IPS DF 6.9 (cell line): Measurements from ENCODE around the gene ITSN1.

Source experiments
- DNase-seq: peaks from one replicate; pipeline ENCODE4 v3.0.0-alpha.2; 2013; ENCODE audit warnings: low read depth, low spot score
- H3K27ac ChIP-seq: one replicate; pipeline ENCODE4 v1.5.1; 2013; ENCODE audit warnings: low read length, control low read depth
- H3K27me3 ChIP-seq: 2 replicates; pipeline ENCODE4 v1.6.1; 2013; ENCODE audit warnings: mild to moderate bottlenecking, low read length; ENCODE audit not compliant: control insufficient read depth, insufficient read depth
- H3K36me3 ChIP-seq: 2 replicates; pipeline ENCODE4 v1.6.1; 2013; ENCODE audit warnings: low read length; ENCODE audit not compliant: control insufficient read depth, insufficient read depth
- H3K4me1 ChIP-seq: 2 replicates; pipeline ENCODE4 v1.6.1; 2013; ENCODE audit warnings: low read length; ENCODE audit not compliant: control insufficient read depth, insufficient read depth
- H3K4me3 ChIP-seq: 2 replicates; pipeline ENCODE4 v1.5.1; 2013; ENCODE audit warnings: mild to moderate bottlenecking, low read length
- H3K9me3 ChIP-seq: 2 replicates; pipeline ENCODE4 v1.6.1; 2013; ENCODE audit warnings: low read length, inconsistent platforms; ENCODE audit not compliant: control insufficient read depth, insufficient read depth
- WGBS: extraction: QIAGEN DNeasy Blood & Tissue Kit; methylation state at CpG from one replicate; pipeline ENCODE4 v1.1.7; 2013; ENCODE audit warnings: mixed read lengths, missing lambda C conversion rate; ENCODE audit not compliant: insufficient read length, insufficient coverage; 5-methylcytosine and 5-hydroxymethylcytosine counted together

ITSN1 gene

DNA sequence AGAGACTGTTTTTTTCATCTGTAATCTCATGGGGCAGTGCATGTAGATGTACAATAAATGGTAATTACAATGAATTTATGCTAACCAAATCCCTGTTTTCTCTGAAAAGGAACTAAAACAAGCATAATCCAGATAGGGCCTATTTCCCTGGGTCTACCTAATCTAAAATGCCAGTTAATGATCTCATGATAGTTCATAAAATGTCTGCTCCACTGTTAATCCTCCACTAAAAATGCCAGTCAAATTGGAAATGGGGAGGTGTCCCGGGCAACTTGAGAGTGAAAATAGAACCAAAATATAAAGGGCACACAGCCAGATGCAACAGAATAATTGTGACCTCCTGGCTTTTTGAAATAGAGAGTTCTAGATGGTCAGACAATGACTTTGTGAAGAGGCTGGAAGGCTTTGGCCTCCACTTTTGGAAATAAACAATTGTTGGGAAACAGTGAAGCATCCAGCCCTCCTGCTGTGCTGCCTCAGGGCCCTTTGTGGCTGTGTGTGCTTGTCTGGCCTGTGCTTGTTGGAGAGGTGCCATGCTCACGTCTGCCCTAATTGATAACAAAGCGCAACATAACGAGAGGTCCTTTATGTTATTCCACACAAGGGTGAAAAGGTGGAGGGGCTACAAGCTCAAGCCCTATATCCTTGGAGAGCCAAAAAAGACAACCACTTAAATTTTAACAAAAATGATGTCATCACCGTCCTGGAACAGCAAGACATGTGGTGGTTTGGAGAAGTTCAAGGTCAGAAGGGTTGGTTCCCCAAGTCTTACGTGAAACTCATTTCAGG is 175.6 kb downstream of the ITSN1 start:
- H3K4me3 ChIP-seq, result no peak overlapping the region
- WGBS, result no CpG with 5 or more reads among the region's 6 CpGs
- H3K36me3 ChIP-seq, result peaks cover 10% of the 10 kb centered on the region; the same call in 1 of the 2 replicates
- no peaks in the 10 kb centered on the region for H3K27me3 ChIP-seq
- no peaks in the 10 kb centered on the region for H3K9me3 ChIP-seq
- no peak for DNase-seq
- no peak overlapping the region for H3K27ac ChIP-seq
- peaks cover 2% of the 10 kb centered on the region; the same call in 1 of the 2 replicates for H3K4me1 ChIP-seq

DNA sequence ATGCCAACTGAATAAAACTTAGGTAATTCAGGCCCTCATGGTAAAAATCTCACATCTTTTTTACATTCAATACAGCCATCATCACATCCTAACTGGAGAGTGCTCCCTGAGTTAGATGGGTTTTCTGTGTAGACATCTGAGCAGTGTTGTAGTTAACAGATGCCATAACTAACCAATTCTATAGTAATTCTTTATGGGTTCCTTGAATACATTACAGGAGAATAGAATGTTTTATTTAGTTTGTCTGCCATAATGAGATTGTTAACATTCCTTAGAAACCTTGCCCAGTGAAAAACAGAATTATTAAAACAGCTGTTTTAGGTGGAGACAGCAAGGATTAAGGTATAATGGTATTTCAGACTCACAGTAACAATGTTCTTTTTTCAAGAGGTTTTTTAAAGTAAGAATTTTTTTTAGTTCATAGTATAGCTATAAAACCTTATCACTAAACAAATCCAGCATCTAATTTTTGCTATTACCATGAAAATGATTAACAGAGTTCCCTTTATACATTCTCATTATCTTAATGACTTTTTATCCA is 178.0 kb downstream of the ITSN1 start:
- H3K4me1 ChIP-seq, result no peaks in the 10 kb centered on the region
- no peak for DNase-seq
- H3K4me3 ChIP-seq, result no peak overlapping the region
- no peaks in the 10 kb centered on the region for H3K9me3 ChIP-seq
- no peaks in the 10 kb centered on the region for H3K27me3 ChIP-seq
- H3K36me3 ChIP-seq, result peaks cover 10% of the 10 kb centered on the region; the same call in 1 of the 2 replicates
- H3K27ac ChIP-seq, result no peak overlapping the region

DNA sequence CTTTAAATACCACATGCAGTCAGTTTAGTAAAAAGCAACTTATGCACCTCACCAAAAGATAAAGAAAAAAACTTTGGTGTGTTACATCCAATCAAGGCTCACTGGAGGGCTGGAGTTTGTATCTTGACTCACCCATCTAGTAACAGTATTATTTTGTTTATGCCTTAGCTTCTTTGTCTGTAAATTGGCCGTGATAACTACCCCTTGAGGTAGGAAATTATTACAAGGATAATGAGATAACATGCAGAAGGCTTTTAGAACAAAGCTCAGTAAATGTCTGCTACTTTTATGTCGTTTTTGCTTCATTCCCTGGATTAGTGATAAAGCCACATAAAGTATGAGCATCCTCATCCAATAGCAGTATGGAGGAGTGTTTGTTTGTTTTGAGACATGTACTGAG is 178.5 kb downstream of the ITSN1 start:
- Histone ChIP-seq H3K36me3 (peaks cover 10% of the 10 kb centered on the region; the same call in 1 of the 2 replicates), H3K4me1 (no peaks in the 10 kb centered on the region), H3K4me3 (no peak overlapping the region), H3K9me3 (no peaks in the 10 kb centered on the region), H3K27me3 (no peaks in the 10 kb centered on the region), H3K27ac (no peak overlapping the region)
- WGBS, result no CpG with 5 or more reads among the region's 2 CpGs
- DNase-seq, result no peak

DNA sequence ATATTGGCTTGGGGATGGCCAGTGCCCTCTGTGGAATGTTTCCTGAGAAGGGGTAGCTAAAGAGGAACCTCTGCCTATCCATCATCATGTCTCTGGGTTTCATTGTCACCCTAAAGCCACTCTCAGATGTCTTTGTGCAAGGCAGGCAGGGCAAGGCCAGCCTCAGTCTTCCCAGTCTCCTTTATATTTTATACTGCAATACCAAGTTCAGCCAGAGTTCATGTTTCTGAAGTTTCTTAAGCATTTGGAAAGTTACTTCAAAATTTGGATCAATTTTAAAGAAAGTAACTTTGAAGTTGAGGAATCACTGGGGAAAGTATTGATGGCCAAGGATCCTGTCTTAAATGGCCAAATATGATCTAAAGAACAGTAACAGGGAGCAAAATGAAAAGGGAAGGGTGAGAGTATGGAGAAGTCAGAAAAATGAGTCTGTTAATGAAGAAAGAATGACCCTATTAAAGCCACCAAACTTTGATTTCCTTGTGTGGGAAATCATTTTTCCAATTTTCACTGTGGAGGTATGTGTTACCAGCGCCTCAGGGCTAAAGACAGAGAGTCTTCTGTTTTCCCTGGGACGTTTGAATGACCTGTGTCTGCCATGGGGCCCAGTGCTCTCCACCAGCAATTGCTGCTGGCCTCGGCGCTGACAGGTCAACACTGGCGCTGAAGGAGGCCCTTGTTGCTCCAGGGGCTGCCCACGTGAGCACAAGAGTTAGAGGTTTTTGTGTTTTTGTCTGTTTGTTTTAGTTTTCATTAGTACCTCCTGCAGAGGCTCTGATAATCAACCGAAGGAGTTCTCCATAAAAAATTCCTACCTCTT is 179.4 kb downstream of the ITSN1 start:
- H3K4me3 ChIP-seq, result no peak overlapping the region
- WGBS, result no CpG with 5 or more reads among the region's 7 CpGs
- no peaks in the 10 kb centered on the region for H3K9me3 ChIP-seq
- no peak overlapping the region for H3K27ac ChIP-seq
- peaks cover 7% of the 10 kb centered on the region; the same call in 1 of the 2 replicates for H3K36me3 ChIP-seq
- no peaks in the 10 kb centered on the region for H3K4me1 ChIP-seq
- H3K27me3 ChIP-seq, result no peaks in the 10 kb centered on the region
- DNase-seq, result no peak

DNA sequence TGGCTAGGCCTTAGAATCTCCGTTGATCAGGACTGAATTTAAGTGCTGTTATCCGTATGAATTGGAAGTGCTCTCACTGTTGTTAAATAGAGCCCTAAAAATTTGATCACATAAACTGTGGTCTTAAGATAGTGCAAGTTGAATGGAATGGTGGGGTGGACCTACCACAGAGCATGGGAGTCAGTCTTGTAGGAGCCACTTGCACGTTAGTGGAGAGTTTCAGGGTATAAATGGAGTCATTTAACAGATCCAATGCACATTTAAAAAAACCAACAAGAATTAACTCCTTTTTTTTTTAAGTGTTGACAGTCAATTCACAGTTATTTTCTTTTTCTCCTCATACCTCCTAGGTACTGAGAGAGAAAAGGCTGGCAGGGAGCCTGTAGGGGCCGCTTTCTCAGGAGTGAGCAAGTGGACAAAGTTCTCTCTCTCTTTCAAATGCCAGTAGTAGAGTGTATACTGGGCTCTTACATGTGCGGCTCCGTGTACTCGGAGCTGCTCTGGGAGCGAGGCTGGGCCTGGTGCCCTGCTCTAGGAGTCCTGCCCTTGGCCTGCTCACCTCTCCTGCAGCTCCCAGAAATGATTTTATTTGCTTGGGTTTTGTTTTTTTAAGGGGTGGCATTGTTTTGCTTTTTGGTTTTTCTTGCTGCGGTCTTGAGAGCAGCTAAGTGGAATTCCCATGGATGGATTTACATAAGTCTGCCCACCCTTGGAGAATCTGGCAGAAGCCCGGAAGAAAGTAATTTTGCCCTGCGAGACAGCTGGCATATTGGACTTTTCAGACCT is 182.0 kb downstream of the ITSN1 start:
- Histone ChIP-seq H3K27ac (no peak overlapping the region), H3K4me1 (no peaks in the 10 kb centered on the region), H3K27me3 (no peaks in the 10 kb centered on the region), H3K4me3 (no peak overlapping the region), H3K36me3 (peaks cover 4% of the 10 kb centered on the region; the same call in 1 of the 2 replicates), H3K9me3 (no peaks in the 10 kb centered on the region)
- no peak for DNase-seq
- WGBS, result no CpG with 5 or more reads among the region's 11 CpGs

DNA sequence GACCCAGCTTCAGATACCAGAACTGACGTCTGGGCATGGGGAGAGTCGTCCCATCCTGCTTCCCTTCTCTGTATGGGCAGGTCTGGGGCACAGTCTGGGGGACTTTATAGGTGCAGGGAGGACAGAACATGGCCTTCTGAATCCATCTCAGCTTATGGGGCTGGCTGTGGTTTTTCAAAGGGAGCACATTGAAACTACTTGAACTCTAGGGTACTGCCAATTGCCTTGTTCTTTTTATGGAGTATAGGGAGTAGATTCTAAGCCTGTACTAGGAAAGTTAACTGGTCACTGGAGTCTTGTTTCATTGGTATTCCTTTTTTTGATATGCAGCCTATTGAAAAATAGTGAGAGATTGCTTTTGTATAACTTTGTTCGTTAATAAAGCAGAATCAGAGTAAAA is 183.1 kb downstream of the ITSN1 start:
- H3K4me1 ChIP-seq, result no peaks in the 10 kb centered on the region
- no CpG with 5 or more reads among the region's 3 CpGs for WGBS
- H3K4me3 ChIP-seq, result no peak overlapping the region
- no peak overlapping the region for H3K27ac ChIP-seq
- H3K9me3 ChIP-seq, result no peaks in the 10 kb centered on the region
- H3K27me3 ChIP-seq, result no peaks in the 10 kb centered on the region
- peaks cover 13% of the 10 kb centered on the region; the same call in 1 of the 2 replicates for H3K36me3 ChIP-seq
- DNase-seq, result no peak

DNA sequence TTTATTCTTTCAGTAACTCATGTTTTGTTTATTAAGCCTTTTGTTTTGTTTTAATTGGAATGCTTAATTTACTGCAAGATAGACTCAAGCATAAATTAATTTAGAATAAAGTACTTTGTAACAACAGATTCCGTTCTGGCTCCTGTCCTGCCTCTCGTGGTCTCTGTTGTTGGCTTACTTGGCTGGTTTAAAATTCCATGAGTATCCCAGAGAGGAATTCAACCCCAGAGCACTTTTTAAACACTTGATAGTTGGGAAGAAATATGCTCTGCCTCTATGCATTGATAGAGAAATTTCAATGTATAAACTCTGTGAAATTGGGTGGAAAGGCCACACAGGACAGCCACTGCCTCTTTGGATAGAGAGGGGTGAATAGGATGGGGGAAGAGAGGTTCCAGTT is 183.6 kb downstream of the ITSN1 start:
- Histone ChIP-seq H3K27ac (no peak overlapping the region), H3K4me3 (no peak overlapping the region), H3K4me1 (no peaks in the 10 kb centered on the region), H3K36me3 (peaks cover 13% of the 10 kb centered on the region; the same call in 1 of the 2 replicates), H3K9me3 (no peaks in the 10 kb centered on the region), H3K27me3 (no peaks in the 10 kb centered on the region)
- no peak for DNase-seq
- no CpG with 5 or more reads among the region's 2 CpGs for WGBS

DNA sequence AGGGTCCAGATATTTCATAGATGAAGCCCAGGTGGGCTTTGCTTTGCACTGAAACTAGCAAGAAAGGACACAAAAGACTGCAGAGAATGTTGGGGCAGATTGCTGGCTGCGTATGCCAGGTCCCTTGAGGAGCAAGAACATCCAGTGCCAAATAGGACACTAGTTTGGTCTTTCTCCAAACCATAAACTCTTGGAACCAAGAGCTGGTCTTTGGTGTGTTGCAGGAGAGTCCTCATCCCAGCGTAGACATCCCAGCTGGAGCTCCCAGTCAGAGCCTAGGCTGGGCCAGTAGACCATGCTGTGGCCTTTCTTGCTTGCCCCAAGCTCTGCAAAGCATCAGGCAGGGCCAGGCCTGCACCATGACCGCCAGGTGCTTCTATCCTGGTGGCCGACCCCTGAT is 185.8 kb downstream of the ITSN1 start:
- Histone ChIP-seq H3K4me3 (no peak overlapping the region), H3K27me3 (no peaks in the 10 kb centered on the region), H3K9me3 (no peaks in the 10 kb centered on the region), H3K4me1 (no peaks in the 10 kb centered on the region), H3K27ac (no peak overlapping the region), H3K36me3 (peaks cover 11% of the 10 kb centered on the region; the same call in 1 of the 2 replicates)
- DNase-seq, result no peak
- whole genome bisulfite sequencing, result no CpG with 5 or more reads among the region's 4 CpGs

DNA sequence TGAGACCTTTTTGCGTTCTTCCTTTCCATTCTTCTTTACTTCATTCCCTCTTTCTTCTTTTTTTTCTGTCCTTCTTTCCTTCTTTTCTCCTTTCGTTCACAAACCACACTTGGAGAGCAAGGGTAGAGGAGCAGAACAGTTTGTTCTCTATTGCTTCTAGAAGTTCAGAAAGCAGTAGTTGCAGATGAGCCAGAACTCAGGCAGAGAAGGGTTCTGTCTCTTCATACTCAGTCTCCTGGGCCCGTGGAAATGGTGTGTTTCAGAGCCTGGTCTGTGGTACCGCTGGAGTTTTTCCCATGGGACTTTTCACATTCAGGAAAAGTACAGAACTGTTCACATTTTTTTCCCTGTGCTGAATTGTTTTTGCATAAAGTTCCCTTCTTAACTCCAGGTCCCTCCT is 186.3 kb downstream of the ITSN1 start:
- Histone ChIP-seq H3K4me1 (no peaks in the 10 kb centered on the region), H3K36me3 (peaks cover 11% of the 10 kb centered on the region; the same call in 1 of the 2 replicates), H3K27ac (no peak overlapping the region), H3K4me3 (no peak overlapping the region), H3K9me3 (no peaks in the 10 kb centered on the region), H3K27me3 (no peaks in the 10 kb centered on the region)
- DNase-seq, result no peak
- WGBS, result no CpG with 5 or more reads among the region's 4 CpGs

DNA sequence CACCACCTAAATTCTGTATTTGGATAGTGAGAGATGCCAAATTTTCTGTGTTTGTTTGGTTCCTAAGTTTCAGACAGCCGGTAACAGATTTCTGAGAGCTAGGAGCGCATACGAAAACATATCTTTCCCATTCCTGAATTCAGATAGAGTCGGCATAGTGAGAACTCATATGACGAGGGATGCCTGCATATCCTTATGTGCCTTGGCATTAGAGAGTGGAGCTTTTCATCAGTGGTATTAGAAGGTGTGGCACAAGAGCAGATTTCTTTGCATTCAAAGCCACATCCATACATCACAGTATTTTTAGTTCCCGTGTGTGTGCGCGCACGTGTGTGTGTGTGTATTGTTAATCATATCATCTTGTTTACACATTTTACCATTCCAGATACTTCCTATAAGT is 187.5 kb downstream of the ITSN1 start:
- Histone ChIP-seq H3K36me3 (peaks cover 11% of the 10 kb centered on the region; the same call in 1 of the 2 replicates), H3K27me3 (no peaks in the 10 kb centered on the region), H3K9me3 (no peaks in the 10 kb centered on the region), H3K27ac (no peak overlapping the region), H3K4me1 (no peaks in the 10 kb centered on the region), H3K4me3 (no peak overlapping the region)
- DNase-seq, result no peak
- no CpG with 5 or more reads among the region's 9 CpGs for WGBS
